ENCODE measurements around the gene RBM15B. TPM values are rescaled to one million over a fixed set of nuclear protein-coding genes. Genes with fewer than 3 reads are reported as not detected.

RBM15B gene
- total RNA-seq, 4 donors from 2014 or later, result 19.1 to 69.9 (median 28.0) TPM

DNA sequence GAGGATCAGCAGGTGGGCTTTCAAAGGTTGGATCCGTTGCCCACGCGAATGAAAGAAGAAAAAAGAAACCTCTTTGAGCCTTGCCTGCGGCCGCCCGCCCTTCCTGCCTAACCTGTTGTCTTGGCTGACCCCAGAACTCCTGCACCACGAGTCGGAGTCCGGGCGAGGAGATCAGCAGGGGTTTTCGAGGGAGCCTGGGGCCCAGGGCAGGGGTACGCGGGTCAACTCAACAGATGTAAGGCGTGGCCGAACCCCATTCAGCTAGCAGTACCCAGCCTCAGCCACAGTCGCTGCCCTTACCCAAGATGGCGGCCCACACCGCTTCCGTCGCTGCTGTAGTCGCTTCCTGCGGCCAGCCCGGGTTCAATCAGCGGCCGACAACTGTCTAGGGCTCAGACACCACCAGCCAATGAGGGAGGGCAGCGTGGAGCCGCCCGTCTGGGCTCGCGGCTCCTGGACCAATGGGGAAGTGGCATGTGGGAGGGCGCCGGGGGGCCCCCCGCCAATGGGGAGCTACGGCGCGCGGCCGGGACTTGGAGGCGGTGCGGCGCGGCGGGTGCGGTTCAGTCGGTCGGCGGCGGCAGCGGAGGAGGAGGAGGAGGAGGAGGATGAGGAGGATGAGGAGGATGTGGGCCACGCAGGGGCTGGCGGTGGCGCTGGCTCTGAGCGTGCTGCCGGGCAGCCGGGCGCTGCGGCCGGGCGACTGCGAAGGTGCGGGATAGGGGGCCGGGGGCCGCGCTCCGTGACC lies 6.2 kb upstream of the RBM15B start, which contains the start of gene MANF:
TSS of gene MANF (plus strand) at position 566 of the 748 bp plus-strand sequence. CDS start at position 618, 52 bp downstream.
- H3K9me3 ChIP-seq, result no peaks in the 10 kb centered on the region
- H3K27me3 ChIP-seq, result no peaks in the 10 kb centered on the region
- H3K27ac ChIP-seq, result peak within 1 kb of the TSS; percentile 93 to 94 (median 93)
- intact Hi-C loops (cut with DNase I; ENCODE audit: low total_unique reads) (no loop called here), in situ Hi-C loops (cut with MboI; ENCODE audit: low pct_ligation_motif_present in 1 of 4, low pct_unique_long_range_greater_than_20kb in 1 of 4, low sequenced_read_pairs in 3 of 4) (loop anchor here (25.0 kb wide), 3 partner anchors 277 to 773 kb away; partner anchors contain the start of genes CISH (in 2 of the 4), MAPKAPK3 (in 2 of the 4) and TEX264 (in 1 of the 4))
- TF ChIP-seq POLR2A (IDR thresholded peaks at IDR 0.05), result peak; percentile 91
- no peak for TF ChIP-seq EP300 (IDR thresholded peaks at IDR 0.05; ENCODE audit: low read depth)
- TF ChIP-seq, protein P1, sequence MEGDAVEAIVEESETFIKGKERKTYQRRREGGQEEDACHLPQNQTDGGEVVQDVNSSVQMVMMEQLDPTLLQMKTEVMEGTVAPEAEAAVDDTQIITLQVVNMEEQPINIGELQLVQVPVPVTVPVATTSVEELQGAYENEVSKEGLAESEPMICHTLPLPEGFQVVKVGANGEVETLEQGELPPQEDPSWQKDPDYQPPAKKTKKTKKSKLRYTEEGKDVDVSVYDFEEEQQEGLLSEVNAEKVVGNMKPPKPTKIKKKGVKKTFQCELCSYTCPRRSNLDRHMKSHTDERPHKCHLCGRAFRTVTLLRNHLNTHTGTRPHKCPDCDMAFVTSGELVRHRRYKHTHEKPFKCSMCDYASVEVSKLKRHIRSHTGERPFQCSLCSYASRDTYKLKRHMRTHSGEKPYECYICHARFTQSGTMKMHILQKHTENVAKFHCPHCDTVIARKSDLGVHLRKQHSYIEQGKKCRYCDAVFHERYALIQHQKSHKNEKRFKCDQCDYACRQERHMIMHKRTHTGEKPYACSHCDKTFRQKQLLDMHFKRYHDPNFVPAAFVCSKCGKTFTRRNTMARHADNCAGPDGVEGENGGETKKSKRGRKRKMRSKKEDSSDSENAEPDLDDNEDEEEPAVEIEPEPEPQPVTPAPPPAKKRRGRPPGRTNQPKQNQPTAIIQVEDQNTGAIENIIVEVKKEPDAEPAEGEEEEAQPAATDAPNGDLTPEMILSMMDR (IDR thresholded peaks at IDR 0.05), result peak in 3 of 5 experiments; percentile 5 to 58 (median 54)
- peak; percentile 85 to 90 (median 86) for TF ChIP-seq POLR2AphosphoS5 (IDR thresholded peaks at IDR 0.05)
- H3K4me3 ChIP-seq, result peak within 1 kb of the TSS; percentile 70 to 91 (median 82)
- peak; percentile 98 for DNase-seq
- H3K4me1 ChIP-seq, result peaks cover 4 to 52% (median 46%) of the 10 kb centered on the region in 4 donors
- H3K36me3 ChIP-seq, result no peaks in the 10 kb centered on the region
- WGBS, 2 donors (ENCODE audit: low coverage in 1 of 2), result 0% methylated on average over 59 of the region's 65 CpGs; no CpG with 5 or more reads in 1 of the 2 donors

DNA sequence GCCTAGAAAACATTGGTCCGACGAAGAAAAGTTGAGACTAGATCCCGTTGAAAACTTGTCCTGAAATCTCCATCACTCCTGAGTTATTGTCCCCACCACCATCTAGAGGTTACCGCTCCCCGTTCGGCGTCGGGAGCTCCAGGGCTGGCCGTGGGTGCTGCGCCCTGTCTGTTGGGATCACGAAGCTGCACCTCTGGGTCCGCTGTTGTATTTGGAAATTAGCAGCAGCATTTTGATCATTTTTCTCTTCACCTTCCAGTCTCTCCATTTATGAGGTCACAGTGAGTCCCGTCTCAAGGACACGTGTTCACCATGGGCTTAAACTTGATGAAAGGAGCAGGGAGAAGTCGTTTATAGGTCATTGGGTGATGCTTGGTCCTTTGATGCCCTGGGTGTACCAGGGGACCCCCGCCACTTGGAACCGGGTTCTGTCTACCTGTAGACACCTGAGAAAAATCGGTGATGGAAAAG lies 5.4 kb upstream of the RBM15B start:
- H3K27me3 ChIP-seq, result no peaks in the 10 kb centered on the region
- H3K4me3 ChIP-seq, result peak overlapping the region; percentile 70 to 91 (median 81)
- no peaks in the 10 kb centered on the region for H3K9me3 ChIP-seq
- in situ Hi-C loops (cut with MboI; ENCODE audit: low pct_ligation_motif_present in 1 of 4, low pct_unique_long_range_greater_than_20kb in 1 of 4, low sequenced_read_pairs in 3 of 4) (loop anchor here (25.0 kb wide), 3 partner anchors 277 to 773 kb away; partner anchors contain the start of genes CISH (in 2 of the 4), MAPKAPK3 (in 2 of the 4) and TEX264 (in 1 of the 4)), intact Hi-C loops (cut with DNase I; ENCODE audit: low total_unique reads) (no loop called here)
- H3K27ac ChIP-seq, result peak overlapping the region; percentile 93 to 94 (median 93)
- 2% methylated on average over 18 of the region's 18 CpGs; no CpG with 5 or more reads in 1 of the 2 donors for WGBS, 2 donors (ENCODE audit: low coverage in 1 of 2)
- DNase-seq, result no peak
- no peaks in the 10 kb centered on the region for H3K36me3 ChIP-seq
- H3K4me1 ChIP-seq, result peaks cover 11 to 59% (median 54%) of the 10 kb centered on the region in 4 donors
- TF ChIP-seq POLR2AphosphoS5 (IDR thresholded peaks at IDR 0.05), result no peak
- no peak for TF ChIP-seq POLR2A (IDR thresholded peaks at IDR 0.05)
- TF ChIP-seq, protein P1 (IDR thresholded peaks at IDR 0.05), result no peak
- no peak for TF ChIP-seq EP300 (IDR thresholded peaks at IDR 0.05; ENCODE audit: low read depth)

DNA sequence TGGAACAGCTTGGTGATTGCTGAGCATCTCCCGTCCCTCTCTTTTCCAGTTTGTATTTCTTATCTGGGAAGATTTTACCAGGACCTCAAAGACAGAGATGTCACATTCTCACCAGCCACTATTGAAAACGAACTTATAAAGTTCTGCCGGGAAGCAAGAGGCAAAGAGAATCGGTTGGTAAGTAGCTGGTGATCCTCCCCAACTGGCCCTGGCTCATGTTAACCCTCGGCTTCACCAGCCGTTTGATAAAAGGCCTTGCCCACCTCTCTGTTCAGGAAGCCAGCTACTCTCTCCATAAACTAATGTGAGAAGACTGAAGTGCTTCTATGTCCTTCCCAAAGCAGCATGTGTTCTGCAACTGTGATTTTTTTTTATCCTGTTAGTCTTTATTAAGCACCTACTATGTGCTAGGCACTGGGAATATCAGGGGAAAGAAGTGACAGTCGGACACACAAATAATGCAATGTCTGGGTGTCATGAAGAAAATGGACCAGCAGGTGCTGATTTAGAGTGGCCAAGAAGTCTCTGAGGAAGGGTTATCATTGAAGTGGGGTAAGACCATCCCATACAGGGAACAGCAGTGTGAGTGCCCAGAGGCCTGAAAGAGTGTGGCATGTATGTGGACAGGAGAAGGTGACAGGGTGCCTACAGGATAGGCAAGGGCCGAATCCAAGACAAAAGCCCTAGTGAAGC lies 4.8 kb upstream of the RBM15B start:
- 31 to 71% methylated on average over 2 to 8 of the region's 8 CpGs for WGBS, 2 donors (ENCODE audit: low coverage in 1 of 2)
- no peak for TF ChIP-seq POLR2AphosphoS5 (IDR thresholded peaks at IDR 0.05)
- no peak for TF ChIP-seq POLR2A (IDR thresholded peaks at IDR 0.05)
- no peak for TF ChIP-seq EP300 (IDR thresholded peaks at IDR 0.05; ENCODE audit: low read depth)
- TF ChIP-seq, protein P1 (IDR thresholded peaks at IDR 0.05), result peak in 1 of 5 experiments; percentile 23
- no peak for DNase-seq
- H3K9me3 ChIP-seq, result no peaks in the 10 kb centered on the region
- no peaks in the 10 kb centered on the region for H3K36me3 ChIP-seq
- H3K4me3 ChIP-seq, result peak overlapping the region; percentile 70 to 91 (median 81)
- peaks cover 13 to 61% (median 55%) of the 10 kb centered on the region in 4 donors for H3K4me1 ChIP-seq
- H3K27me3 ChIP-seq, result no peaks in the 10 kb centered on the region
- in situ Hi-C loops (cut with MboI; ENCODE audit: low pct_ligation_motif_present in 1 of 4, low pct_unique_long_range_greater_than_20kb in 1 of 4, low sequenced_read_pairs in 3 of 4) (loop anchor here (25.0 kb wide), 3 partner anchors 276 to 774 kb away; partner anchors contain the start of genes CISH (in 2 of the 4), MAPKAPK3 (in 2 of the 4) and TEX264 (in 1 of the 4)), intact Hi-C loops (cut with DNase I; ENCODE audit: low total_unique reads) (no loop called here)
- peak overlapping the region; percentile 93 to 94 (median 93) for H3K27ac ChIP-seq

All from transverse colon (tissue), 4 donors.